ENCODE results near the gene SLC7A4.
"Not testable (repeated sequence)": the region's sequence is repeated elsewhere in the genome, so short reads cannot be mapped to it uniquely, and the experiment has no call there.

Gene SLC7A4

GRCh38 chr22:21009638-21010425 is 22.5 kb downstream of the SLC7A4 start:
- no peak overlapping the region for H3K4me3 ChIP-seq (ENCODE audit: insufficient read depth, low read depth, low read length, poor library complexity, severe bottlenecking)
- DNase-seq: no peak
- peaks cover 6% of the 10 kb centered on the region for H3K4me1 ChIP-seq (ENCODE audit: control insufficient read depth, insufficient read depth, low read length, poor library complexity, severe bottlenecking)
- H3K27me3 ChIP-seq (replicated peaks; ENCODE audit: control insufficient read depth, insufficient read depth, low read length, poor library complexity, severe bottlenecking): no peaks in the 10 kb centered on the region
- H3K27ac ChIP-seq (ENCODE audit: insufficient read depth, low read length, poor library complexity, severe bottlenecking): no peak overlapping the region
- no peaks in the 10 kb centered on the region for H3K36me3 ChIP-seq (ENCODE audit: control insufficient read depth, insufficient read depth, low read length)
- no peaks in the 10 kb centered on the region for H3K9me3 ChIP-seq (ENCODE audit: control insufficient read depth, low read length)

- not testable (repeated sequence) for H3K27me3 ChIP-seq (replicated peaks; ENCODE audit: control insufficient read depth, insufficient read depth, low read length, poor library complexity, severe bottlenecking)
Measured at GRCh38 chr22:21009208-21009607, 23.2 kb downstream of the SLC7A4 start.

GRCh38 chr22:21003782-21004181 is 28.6 kb downstream of the SLC7A4 start:
- H3K4me1 ChIP-seq (ENCODE audit: control insufficient read depth, insufficient read depth, low read length, poor library complexity, severe bottlenecking): peaks cover 18% of the 10 kb centered on the region
- peaks cover 16% of the 10 kb centered on the region for H3K36me3 ChIP-seq (ENCODE audit: control insufficient read depth, insufficient read depth, low read length)
- H3K27me3 ChIP-seq (replicated peaks; ENCODE audit: control insufficient read depth, insufficient read depth, low read length, poor library complexity, severe bottlenecking): no peaks in the 10 kb centered on the region
- no peak overlapping the region for H3K4me3 ChIP-seq (ENCODE audit: insufficient read depth, low read depth, low read length, poor library complexity, severe bottlenecking)
- no peak for DNase-seq
- no peaks in the 10 kb centered on the region for H3K9me3 ChIP-seq (ENCODE audit: control insufficient read depth, low read length)
- peak overlapping the region; percentile 27 for H3K27ac ChIP-seq (ENCODE audit: insufficient read depth, low read length, poor library complexity, severe bottlenecking)

More at GRCh38 chr22:21009208-21009607, 23.2 kb downstream of the SLC7A4 start:
- not testable (repeated sequence) for H3K4me3 ChIP-seq (ENCODE audit: insufficient read depth, low read depth, low read length, poor library complexity, severe bottlenecking); H3K9me3 ChIP-seq (ENCODE audit: control insufficient read depth, low read length); H3K27ac ChIP-seq (ENCODE audit: insufficient read depth, low read length, poor library complexity, severe bottlenecking); DNase-seq; H3K36me3 ChIP-seq (ENCODE audit: control insufficient read depth, insufficient read depth, low read length); H3K4me1 ChIP-seq (ENCODE audit: control insufficient read depth, insufficient read depth, low read length, poor library complexity, severe bottlenecking)

GRCh38 chr22:21001601-21002325 is 30.6 kb downstream of the SLC7A4 start, which contains the start of gene THAP7:
TSS of gene THAP7 (minus strand) at chr22:21002118. CDS start at chr22:21001911, 207 bp downstream.
- Histone ChIP-seq H3K27ac (ENCODE audit: insufficient read depth, low read length, poor library complexity, severe bottlenecking) (peak within 1 kb of the TSS; percentile 98), H3K36me3 (ENCODE audit: control insufficient read depth, insufficient read depth, low read length) (peaks cover 28% of the 10 kb centered on the region), H3K4me1 (ENCODE audit: control insufficient read depth, insufficient read depth, low read length, poor library complexity, severe bottlenecking) (peaks cover 18% of the 10 kb centered on the region), H3K9me3 (ENCODE audit: control insufficient read depth, low read length) (no peaks in the 10 kb centered on the region), H3K27me3 (replicated peaks; ENCODE audit: control insufficient read depth, insufficient read depth, low read length, poor library complexity, severe bottlenecking) (no peaks in the 10 kb centered on the region), H3K4me3 (ENCODE audit: insufficient read depth, low read depth, low read length, poor library complexity, severe bottlenecking) (peak within 1 kb of the TSS; percentile 88)
- peak; percentile 92 to 94 (median 92) for DNase-seq

- no peak for DNase-seq
- no peaks in the 10 kb centered on the region for H3K9me3 ChIP-seq (ENCODE audit: control insufficient read depth, low read length)
- H3K4me3 ChIP-seq (ENCODE audit: insufficient read depth, low read depth, low read length, poor library complexity, severe bottlenecking): peak overlapping the region; percentile 88
- H3K27ac ChIP-seq (ENCODE audit: insufficient read depth, low read length, poor library complexity, severe bottlenecking): peak overlapping the region; percentile 98
- H3K27me3 ChIP-seq (replicated peaks; ENCODE audit: control insufficient read depth, insufficient read depth, low read length, poor library complexity, severe bottlenecking): no peaks in the 10 kb centered on the region
- peaks cover 18% of the 10 kb centered on the region for H3K4me1 ChIP-seq (ENCODE audit: control insufficient read depth, insufficient read depth, low read length, poor library complexity, severe bottlenecking)
- peaks cover 28% of the 10 kb centered on the region for H3K36me3 ChIP-seq (ENCODE audit: control insufficient read depth, insufficient read depth, low read length)
Measured at GRCh38 chr22:21000987-21001600, 31.3 kb downstream of the SLC7A4 start.

GRCh38 chr22:21000207-21000986 is 32.0 kb downstream of the SLC7A4 start:
- H3K4me3 ChIP-seq (ENCODE audit: insufficient read depth, low read depth, low read length, poor library complexity, severe bottlenecking): peak overlapping the region; percentile 88
- no peak for DNase-seq
- peaks cover 28% of the 10 kb centered on the region for H3K36me3 ChIP-seq (ENCODE audit: control insufficient read depth, insufficient read depth, low read length)
- H3K27me3 ChIP-seq (replicated peaks; ENCODE audit: control insufficient read depth, insufficient read depth, low read length, poor library complexity, severe bottlenecking): no peaks in the 10 kb centered on the region
- peak overlapping the region; percentile 98 for H3K27ac ChIP-seq (ENCODE audit: insufficient read depth, low read length, poor library complexity, severe bottlenecking)
- H3K9me3 ChIP-seq (ENCODE audit: control insufficient read depth, low read length): no peaks in the 10 kb centered on the region
- peaks cover 18% of the 10 kb centered on the region for H3K4me1 ChIP-seq (ENCODE audit: control insufficient read depth, insufficient read depth, low read length, poor library complexity, severe bottlenecking)

- no peaks in the 10 kb centered on the region for H3K27me3 ChIP-seq (replicated peaks; ENCODE audit: control insufficient read depth, insufficient read depth, low read length, poor library complexity, severe bottlenecking)
- H3K9me3 ChIP-seq (ENCODE audit: control insufficient read depth, low read length): no peaks in the 10 kb centered on the region
- no peak overlapping the region for H3K27ac ChIP-seq (ENCODE audit: insufficient read depth, low read length, poor library complexity, severe bottlenecking)
- peaks cover 18% of the 10 kb centered on the region for H3K4me1 ChIP-seq (ENCODE audit: control insufficient read depth, insufficient read depth, low read length, poor library complexity, severe bottlenecking)
- no peak for DNase-seq
- H3K4me3 ChIP-seq (ENCODE audit: insufficient read depth, low read depth, low read length, poor library complexity, severe bottlenecking): no peak overlapping the region
- H3K36me3 ChIP-seq (ENCODE audit: control insufficient read depth, insufficient read depth, low read length): peaks cover 28% of the 10 kb centered on the region
Measured at GRCh38 chr22:20999350-21000206, 32.8 kb downstream of the SLC7A4 start.

GRCh38 chr22:20998411-20999336 is 33.7 kb downstream of the SLC7A4 start:
- no peak overlapping the region for H3K27ac ChIP-seq (ENCODE audit: insufficient read depth, low read length, poor library complexity, severe bottlenecking)
- H3K4me3 ChIP-seq (ENCODE audit: insufficient read depth, low read depth, low read length, poor library complexity, severe bottlenecking): no peak overlapping the region
- no peaks in the 10 kb centered on the region for H3K9me3 ChIP-seq (ENCODE audit: control insufficient read depth, low read length)
- peaks cover 28% of the 10 kb centered on the region for H3K36me3 ChIP-seq (ENCODE audit: control insufficient read depth, insufficient read depth, low read length)
- H3K4me1 ChIP-seq (ENCODE audit: control insufficient read depth, insufficient read depth, low read length, poor library complexity, severe bottlenecking): peaks cover 18% of the 10 kb centered on the region
- no peaks in the 10 kb centered on the region for H3K27me3 ChIP-seq (replicated peaks; ENCODE audit: control insufficient read depth, insufficient read depth, low read length, poor library complexity, severe bottlenecking)
- DNase-seq: no peak
